Stimulated activated CD8-positive, alpha-beta memory T cell treated with anti-CD3 and anti-CD28 coated beads, Interleukin-15, amount 100 ng/mL, for 4 hours (primary cell): Measurements from ENCODE around the gene NKAPD1.
"Not testable (repeated sequence)": the region's sequence is repeated elsewhere in the genome, so short reads cannot be mapped to it uniquely, and the experiment has no call there.

ENCODE experiments used
- DNase-seq, 2 donors: peaks; one replicate each; pipeline ENCODE4 v3.0.0-alpha.2; 2020; ENCODE audit warnings: low read depth in 2 of 2

The NKAPD1 gene

DNA sequence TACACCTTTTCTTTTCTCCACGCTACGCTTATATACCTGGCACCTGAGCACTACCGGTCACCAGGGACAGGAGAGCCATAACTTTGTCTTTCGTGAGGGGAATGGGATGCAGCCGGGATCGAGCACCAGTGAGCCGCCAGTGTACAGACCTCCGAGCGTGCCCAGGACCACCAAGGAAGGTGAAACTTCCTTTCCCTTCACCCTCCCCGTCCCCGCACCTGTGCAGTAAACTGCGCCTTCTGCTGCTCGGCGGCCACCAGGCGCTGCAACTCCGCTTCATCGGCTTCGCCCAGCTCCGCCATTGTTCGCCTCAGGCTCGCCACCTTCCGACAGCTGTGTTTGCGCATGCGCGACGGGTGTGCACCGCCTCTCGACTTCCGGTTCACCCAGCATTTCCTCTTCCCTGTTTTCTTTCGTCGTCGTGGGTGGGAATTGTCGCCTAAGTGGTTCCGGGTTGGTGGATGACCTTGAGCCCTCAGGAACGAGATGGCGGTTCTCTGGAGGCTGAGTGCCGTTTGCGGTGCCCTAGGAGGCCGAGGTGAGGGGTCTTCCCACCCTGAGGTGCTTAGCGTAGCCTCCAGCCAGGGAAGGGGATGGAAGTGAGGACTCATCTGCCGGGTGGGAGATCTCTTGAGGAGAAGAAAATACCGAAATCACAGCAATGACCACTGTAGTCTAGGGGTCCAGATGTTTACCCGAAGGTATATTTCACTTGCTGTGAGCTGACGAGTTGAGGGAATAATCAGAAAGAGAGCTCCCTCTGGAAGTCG is 12.5 kb downstream of the NKAPD1 start, which contains the start of the genes SDHD and TIMM8B:
Gene SDHD, plus strand, starts transcription at position 452 of the 770 bp plus-strand sequence. Its CDS starts 35 bp downstream, at position 487.
Gene TIMM8B, minus strand, starts transcription at position 335 of the 770 bp plus-strand sequence. Its CDS starts 33 bp downstream, at position 302.
- peak; percentile 89 to 91 for DNase-seq

DNA sequence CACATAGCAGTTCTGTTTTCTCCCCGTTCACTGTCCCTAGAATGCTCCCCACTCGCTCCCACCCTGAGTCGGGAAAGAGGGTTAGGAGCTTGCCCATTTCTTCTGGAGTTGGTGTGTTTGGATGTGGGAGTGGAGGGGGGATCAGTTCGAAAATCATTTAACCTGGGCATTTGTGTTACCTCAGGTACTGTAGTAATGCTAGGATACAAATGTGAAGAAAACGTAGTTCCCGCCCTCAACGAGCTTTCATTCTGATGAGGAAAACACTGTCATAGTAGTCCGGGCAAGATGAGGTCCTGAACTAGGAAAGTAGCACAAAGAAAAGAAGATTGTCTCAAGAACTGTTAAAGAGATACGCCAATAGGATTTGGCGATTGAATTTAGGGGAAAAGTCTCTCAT is 13.1 kb downstream of the NKAPD1 start:
- DNase-seq, result no peak

- not testable (repeated sequence) for DNase-seq
Measured at GRCh38 chr11:112095302-112095701, 21.2 kb downstream of the NKAPD1 start.

- no peak for DNase-seq
Measured at GRCh38 chr11:112096194-112096593, 22.1 kb downstream of the NKAPD1 start.

DNA sequence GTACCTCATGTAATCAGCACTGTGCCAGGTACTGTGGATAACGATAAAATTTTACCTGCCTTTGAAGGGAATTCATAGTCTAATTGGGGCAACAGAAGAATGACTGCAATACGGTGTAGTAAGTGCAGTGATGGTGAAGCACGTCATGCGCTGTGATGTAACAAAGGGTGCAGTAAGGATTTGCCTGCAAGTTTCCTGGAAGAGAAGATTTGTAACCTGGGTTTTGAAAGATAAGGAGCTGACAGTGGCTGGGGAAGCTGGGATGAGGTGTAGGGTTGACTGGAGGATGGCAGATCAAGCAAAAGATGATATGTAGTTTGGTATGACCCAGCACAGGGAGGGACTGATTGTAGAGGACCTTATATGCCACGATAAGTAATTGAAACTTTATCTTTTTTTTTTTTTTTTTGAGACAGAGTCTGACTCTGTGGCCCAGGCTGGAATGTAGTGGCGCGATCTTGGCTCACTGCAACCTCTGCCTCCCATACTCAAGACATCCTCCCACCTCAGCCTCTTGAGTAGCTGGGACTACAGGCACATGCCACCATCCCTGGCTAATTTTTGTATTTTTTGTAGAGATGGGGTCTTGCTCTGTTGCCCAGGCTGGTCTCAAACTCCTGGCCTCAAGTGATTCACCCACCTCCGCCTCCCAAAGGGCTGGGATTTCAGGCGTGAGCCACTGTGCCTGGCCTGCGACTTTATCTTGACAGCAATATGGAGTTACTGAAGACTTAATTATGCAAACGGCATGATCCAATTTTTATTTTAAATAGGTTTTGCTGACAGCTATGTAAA is 23.8 kb downstream of the NKAPD1 start:
- DNase-seq, result no peak

DNA sequence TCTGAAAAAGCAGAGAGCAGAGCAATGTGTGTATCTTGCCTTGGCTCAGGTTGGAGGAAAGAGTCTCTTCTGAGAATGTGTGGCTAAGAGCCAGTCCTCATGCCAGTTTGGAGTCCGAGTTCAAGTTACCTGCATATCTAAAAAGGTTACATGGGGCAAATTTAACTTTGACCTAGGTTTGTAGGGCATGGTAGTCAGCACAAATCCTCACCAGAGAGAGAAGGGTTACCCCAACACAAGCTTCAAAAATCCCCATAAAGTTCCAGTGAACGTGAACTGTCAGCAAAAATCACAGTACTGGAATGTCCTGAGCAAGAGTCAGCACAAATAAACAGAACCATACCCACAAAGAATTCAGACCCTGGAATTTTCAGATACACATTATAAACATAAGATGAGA is 26.4 kb downstream of the NKAPD1 start:
- no peak for DNase-seq

DNA sequence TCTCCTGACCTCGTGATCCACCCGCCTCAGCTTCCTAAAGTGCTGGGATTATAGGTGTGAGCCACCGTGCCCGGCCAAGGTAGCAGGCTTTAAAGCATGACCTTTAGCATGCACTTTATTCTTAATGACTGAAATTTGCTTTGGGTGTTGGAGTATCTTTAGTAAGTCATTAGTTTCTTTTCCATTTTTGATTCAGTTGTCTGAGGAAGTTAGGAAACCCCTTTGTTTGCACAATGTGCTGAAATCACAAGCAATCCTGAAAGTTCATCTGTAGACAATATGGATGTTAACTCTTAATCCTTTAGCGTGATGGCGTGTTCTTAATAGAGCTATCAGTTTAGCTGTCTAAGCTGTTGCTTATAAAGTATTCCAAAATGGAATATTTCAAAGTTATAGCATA is 29.3 kb downstream of the NKAPD1 start:
- DNase-seq, result no peak

- no peak for DNase-seq
Measured at GRCh38 chr11:112106070-112106469, 32.0 kb downstream of the NKAPD1 start.

- no peak for DNase-seq
Measured at GRCh38 chr11:112113539-112114457, 39.7 kb downstream of the NKAPD1 start.

DNA sequence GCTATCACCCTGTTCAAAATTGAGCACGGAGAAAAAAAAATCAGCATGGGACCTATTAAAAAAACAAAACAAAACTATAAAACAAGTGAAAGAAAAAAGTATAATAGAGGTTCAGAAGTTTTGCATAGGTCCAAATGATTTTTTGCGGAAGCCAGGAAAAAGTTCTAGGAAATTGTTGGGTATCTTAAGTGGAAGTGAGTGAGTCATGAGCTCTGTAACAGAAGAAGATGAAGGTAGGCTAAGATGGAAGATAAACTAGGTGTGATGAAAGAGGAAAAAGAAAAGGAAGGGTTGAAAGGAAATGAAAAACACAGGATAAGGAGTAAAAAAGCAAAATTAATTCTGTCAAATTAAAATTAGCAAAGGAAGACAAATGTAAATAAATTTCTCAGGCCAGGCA is 40.4 kb downstream of the NKAPD1 start:
- DNase-seq, result no peak

DNA sequence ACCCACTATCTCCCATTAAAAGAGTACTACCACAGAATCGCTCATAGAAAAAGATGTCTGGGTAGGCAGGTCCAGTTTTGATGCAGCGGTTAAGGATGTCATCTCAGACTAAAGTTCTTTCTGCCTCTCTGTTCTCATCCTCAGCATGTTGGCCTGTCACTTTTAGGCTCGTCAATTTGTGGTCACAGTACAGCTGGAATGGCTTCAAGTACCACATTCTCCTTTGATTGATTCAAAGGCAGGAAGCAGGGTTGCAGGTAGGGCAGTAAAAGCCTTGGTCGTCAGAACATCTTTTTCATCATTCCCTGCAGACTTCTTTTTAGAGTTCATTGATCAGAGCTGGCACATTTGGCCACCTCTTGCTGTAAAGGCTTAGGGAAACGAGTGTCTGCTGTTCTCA is 41.3 kb downstream of the NKAPD1 start:
- no peak for DNase-seq

DNA sequence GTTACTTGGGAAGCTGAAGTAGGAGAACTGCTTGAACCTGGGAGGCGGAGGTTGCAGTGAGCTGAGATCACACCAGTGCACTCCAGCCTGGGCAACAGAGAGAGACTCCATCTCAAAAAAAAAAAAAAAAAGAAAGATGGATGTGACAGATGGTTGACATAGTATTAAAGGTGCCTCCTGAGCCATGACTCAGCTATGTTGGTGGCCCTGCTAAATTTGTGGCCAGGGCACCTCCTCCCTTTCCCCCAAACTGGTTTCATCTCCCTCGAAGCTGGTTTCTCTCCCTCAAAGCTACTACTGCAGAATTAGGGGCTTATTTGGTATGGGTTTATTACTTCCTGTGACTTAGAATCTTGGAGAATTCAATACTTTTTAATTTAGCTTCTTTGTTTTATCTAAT is 44.1 kb downstream of the NKAPD1 start:
- DNase-seq, result no peak

DNA sequence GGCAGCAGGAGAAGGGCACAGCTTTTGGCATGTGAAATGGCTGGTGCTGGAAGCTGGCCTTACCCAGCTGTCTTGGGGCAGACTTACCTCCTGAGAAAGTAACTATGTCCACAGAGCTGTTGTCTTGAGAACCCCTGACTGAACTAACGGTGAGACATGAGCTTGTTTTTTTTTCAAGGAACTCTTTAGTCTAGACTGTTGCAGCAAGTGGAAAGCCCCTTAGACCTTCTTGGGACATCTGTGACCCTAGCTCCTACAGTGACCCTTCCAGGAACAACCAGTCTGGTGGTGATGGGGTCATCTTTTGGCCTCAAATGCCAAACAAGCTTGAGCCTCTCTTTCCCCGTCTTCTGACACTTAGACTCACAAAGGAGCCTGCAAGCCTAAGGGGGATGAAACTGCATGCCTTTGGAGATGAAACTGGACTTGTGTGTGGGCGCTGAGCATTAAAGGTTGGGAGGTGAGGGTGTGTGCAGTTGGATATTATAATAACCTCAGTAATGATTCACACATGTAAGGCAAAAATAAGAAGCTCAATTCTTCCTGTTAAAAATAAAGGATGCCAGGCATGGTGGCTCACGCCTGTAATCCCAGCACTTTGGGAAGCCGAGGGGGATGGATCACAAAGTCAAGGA is 48.0 kb downstream of the NKAPD1 start:
- DNase-seq, result no peak

- DNase-seq, result no peak
Measured at GRCh38 chr11:112123129-112123528, 49.0 kb downstream of the NKAPD1 start.

DNA sequence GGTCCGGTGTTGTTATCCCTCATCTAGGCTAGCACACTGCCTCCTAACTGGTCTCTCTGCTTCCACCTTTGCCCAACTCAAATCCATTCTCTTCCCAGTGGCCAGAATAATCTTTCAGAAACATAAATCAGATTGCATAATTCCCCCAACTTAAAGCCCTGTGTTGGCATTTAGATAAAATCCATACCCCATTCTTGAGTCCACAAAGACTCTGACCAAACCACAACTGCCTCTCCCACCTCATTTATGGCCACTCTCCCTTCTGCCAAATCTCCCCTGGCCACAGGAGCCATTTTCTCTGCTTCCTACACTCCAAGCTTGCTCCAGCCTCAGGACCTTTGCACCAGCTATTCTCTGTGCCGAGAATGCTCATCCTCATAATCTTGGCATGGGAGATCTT is 53.0 kb downstream of the NKAPD1 start:
- DNase-seq, result no peak

DNA sequence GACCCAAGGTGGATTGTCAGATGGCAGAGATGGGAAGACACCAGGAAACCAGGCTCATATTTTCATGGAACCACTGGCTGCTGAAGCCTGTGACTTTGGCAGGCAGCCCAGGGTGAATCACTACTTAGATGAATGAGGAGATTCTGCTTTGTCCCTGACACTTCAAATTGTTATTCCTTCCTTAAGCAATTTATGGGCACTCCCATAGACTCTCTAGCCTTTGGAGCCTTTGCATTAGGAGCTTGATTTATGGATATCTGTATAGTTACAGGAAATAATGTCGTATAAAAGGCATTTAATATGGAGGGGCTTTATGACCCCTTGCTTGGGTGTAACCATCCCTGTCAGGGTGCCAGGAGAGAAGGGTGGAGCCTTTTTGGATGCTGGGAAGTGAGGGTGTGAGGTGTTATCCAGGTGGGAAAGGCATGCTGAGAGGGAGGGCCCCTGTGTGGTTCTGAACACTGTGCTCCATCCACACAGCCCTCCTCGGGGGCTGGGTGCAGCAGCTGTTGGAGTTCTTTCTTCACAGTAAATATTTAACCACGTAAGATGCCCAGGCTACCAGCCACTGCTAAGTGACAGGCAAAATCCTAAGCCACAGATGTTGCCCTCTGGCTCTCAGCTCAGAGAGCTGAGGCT is 54.5 kb downstream of the NKAPD1 start:
- no peak for DNase-seq

DNA sequence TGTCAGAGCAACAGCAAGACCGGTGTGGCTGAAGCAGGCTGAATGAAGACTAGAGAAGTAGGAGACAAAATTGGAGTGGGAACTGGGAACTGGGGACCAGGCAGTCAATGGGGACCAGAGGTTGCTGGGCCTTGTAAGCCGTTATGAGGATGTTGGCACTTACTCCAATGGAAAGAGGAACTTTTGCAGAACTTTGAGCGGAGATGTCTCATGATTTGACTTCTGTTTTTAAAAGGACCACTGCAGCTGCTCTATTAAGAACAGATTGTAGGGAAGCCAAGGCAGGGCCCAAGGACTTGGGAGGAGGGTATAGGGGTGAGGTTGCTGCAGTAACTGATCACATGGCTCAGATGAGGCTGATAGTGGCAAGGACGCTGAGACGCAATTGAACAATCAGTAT is 55.6 kb downstream of the NKAPD1 start:
- DNase-seq, result no peak

DNA sequence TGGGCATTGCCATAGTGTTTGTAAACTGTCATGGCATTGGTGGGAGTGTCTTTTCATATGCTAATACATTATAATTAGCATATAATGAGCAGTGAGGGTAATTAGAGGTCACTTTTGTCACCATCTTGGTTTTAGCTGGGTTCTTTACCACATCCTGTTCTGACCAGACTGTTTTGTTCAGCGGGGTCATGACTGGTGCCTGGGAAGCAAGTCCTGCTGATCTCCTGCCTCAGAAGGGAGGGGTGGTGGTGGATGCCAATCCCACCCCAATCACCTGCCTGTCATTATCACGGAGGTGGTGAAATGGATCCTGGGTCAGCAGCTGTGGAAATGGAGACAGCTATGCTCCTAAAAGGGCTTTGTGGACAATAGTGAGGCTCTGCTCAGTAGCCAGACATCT is 58.6 kb downstream of the NKAPD1 start:
- DNase-seq, result no peak

- DNase-seq, result no peak
Measured at GRCh38 chr11:112134473-112134872, 60.4 kb downstream of the NKAPD1 start.
